ENCODE results near the gene NSG2.

The NSG2 gene

GRCh38 chr5:174074369-174074768, 28.9 kb downstream of the NSG2 start:
- H3K4me2 ChIP-seq (ENCODE audit: low read length), result no peak overlapping the region
- no peak overlapping the region for H3K4me3 ChIP-seq (ENCODE audit: low read depth, low read length, poor library complexity, severe bottlenecking)
- H3K9ac ChIP-seq (ENCODE audit: low read length), result no peak overlapping the region
- no peaks in the 10 kb centered on the region for H3F3A ChIP-seq (ENCODE audit: insufficient read depth, low read length)
- TF ChIP-seq EZH2 (IDR thresholded peaks at IDR 0.05; ENCODE audit: borderline replicate concordance, low read length) (no peak), CTCF (IDR thresholded peaks at IDR 0.05; ENCODE audit: low read length) (no peak)
- no peaks in the 10 kb centered on the region for H3K9me2 ChIP-seq (ENCODE audit: low read depth, low read length)
- H3K9me3 ChIP-seq (ENCODE audit: low read length), result no peaks in the 10 kb centered on the region
- no peaks in the 10 kb centered on the region for H3K36me3 ChIP-seq (ENCODE audit: insufficient read depth, low read length)
- no peaks in the 10 kb centered on the region for H4K20me1 ChIP-seq (ENCODE audit: insufficient read depth, low read length)
- H3K79me2 ChIP-seq (ENCODE audit: insufficient read depth, low read length), result no peaks in the 10 kb centered on the region
- H3K27me3 ChIP-seq (ENCODE audit: insufficient read depth, low read length), result peaks cover 5% of the 10 kb centered on the region; the same call in 1 of the 2 replicates
- H2AFZ ChIP-seq (ENCODE audit: low read length), result no peak overlapping the region
- H3K27ac ChIP-seq (ENCODE audit: low read depth, low read length, poor library complexity, severe bottlenecking), result no peak overlapping the region
- no peaks in the 10 kb centered on the region for H3K4me1 ChIP-seq (ENCODE audit: insufficient read depth, low read length, severe bottlenecking)

- H3K79me2 ChIP-seq (ENCODE audit: insufficient read depth, low read length), result no peaks in the 10 kb centered on the region
- H2AFZ ChIP-seq (ENCODE audit: low read length), result no peak overlapping the region
- no peaks in the 10 kb centered on the region for H3K9me2 ChIP-seq (ENCODE audit: low read depth, low read length)
- no peaks in the 10 kb centered on the region for H3F3A ChIP-seq (ENCODE audit: insufficient read depth, low read length)
- H3K4me1 ChIP-seq (ENCODE audit: insufficient read depth, low read length, severe bottlenecking), result no peaks in the 10 kb centered on the region
- no peak overlapping the region for H3K4me3 ChIP-seq (ENCODE audit: low read depth, low read length, poor library complexity, severe bottlenecking)
- TF ChIP-seq EZH2 (IDR thresholded peaks at IDR 0.05; ENCODE audit: borderline replicate concordance, low read length) (no peak), CTCF (IDR thresholded peaks at IDR 0.05; ENCODE audit: low read length) (no peak)
- peaks cover 9% of the 10 kb centered on the region; the same call in 1 of the 2 replicates for H3K27me3 ChIP-seq (ENCODE audit: insufficient read depth, low read length)
- H3K9me3 ChIP-seq (ENCODE audit: low read length), result no peaks in the 10 kb centered on the region
- H3K9ac ChIP-seq (ENCODE audit: low read length), result no peak overlapping the region
- H4K20me1 ChIP-seq (ENCODE audit: insufficient read depth, low read length), result no peaks in the 10 kb centered on the region
- H3K27ac ChIP-seq (ENCODE audit: low read depth, low read length, poor library complexity, severe bottlenecking), result no peak overlapping the region
- H3K36me3 ChIP-seq (ENCODE audit: insufficient read depth, low read length), result no peaks in the 10 kb centered on the region
- no peak overlapping the region for H3K4me2 ChIP-seq (ENCODE audit: low read length)
Measured at GRCh38 chr5:174078416-174078815, 32.9 kb downstream of the NSG2 start.

- no peak overlapping the region for H3K27ac ChIP-seq (ENCODE audit: low read depth, low read length, poor library complexity, severe bottlenecking)
- H3K36me3 ChIP-seq (ENCODE audit: insufficient read depth, low read length), result no peaks in the 10 kb centered on the region
- H3K9me2 ChIP-seq (ENCODE audit: low read depth, low read length), result no peaks in the 10 kb centered on the region
- no peaks in the 10 kb centered on the region for H3K79me2 ChIP-seq (ENCODE audit: insufficient read depth, low read length)
- H3K4me2 ChIP-seq (ENCODE audit: low read length), result no peak overlapping the region
- no peaks in the 10 kb centered on the region for H3K9me3 ChIP-seq (ENCODE audit: low read length)
- no peak overlapping the region for H3K4me3 ChIP-seq (ENCODE audit: low read depth, low read length, poor library complexity, severe bottlenecking)
- TF ChIP-seq CTCF (IDR thresholded peaks at IDR 0.05; ENCODE audit: low read length) (no peak), EZH2 (IDR thresholded peaks at IDR 0.05; ENCODE audit: borderline replicate concordance, low read length) (no peak)
- H3F3A ChIP-seq (ENCODE audit: insufficient read depth, low read length), result no peaks in the 10 kb centered on the region
- H3K4me1 ChIP-seq (ENCODE audit: insufficient read depth, low read length, severe bottlenecking), result peaks cover 6% of the 10 kb centered on the region
- peaks cover 4% of the 10 kb centered on the region; the same call in 1 of the 2 replicates for H3K27me3 ChIP-seq (ENCODE audit: insufficient read depth, low read length)
- H3K9ac ChIP-seq (ENCODE audit: low read length), result no peak overlapping the region
- no peak overlapping the region for H2AFZ ChIP-seq (ENCODE audit: low read length)
- no peaks in the 10 kb centered on the region for H4K20me1 ChIP-seq (ENCODE audit: insufficient read depth, low read length)
Measured at GRCh38 chr5:174082286-174082685, 36.8 kb downstream of the NSG2 start.

Measured in OCI-LY1 (cell line).